Erythroblast (primary cell): ENCODE results near the gene NLRC5.

Experiments used
- GATA1 ChIP-seq: IDR thresholded peaks from 2 replicates; pipeline ENCODE4 v1.6.1; 2011; ENCODE audit warnings: low read depth, mild to moderate bottlenecking, control low read depth, low read length, moderate library complexity
- POLR2A ChIP-seq: IDR thresholded peaks from 2 replicates; pipeline ENCODE4 v1.6.1; 2011; ENCODE audit warnings: mild to moderate bottlenecking, low read length

DNA sequence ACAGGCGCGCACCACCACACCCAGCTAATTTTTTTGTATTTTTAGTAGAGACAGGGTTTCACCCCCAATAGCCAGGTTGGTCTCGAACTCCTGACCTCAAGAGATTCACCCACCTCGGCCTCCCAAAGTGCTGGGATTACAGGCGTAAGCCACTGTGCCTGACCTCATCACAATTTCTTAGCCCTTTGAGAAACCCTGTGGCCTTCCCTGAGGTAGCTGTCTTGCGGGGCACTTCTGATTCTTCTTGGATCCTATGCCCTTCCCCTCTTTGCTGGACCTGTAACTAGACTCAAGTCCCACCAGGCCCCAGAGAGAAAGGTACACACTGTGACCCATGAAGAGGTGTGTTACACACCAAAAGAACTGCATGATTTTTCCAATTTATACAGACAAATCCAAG lies 41.1 kb upstream of the NLRC5 start:
- no peak for TF ChIP-seq POLR2A
- TF ChIP-seq GATA1: no peak
